GM19324 (cell line): ENCODE results near the gene SLC6A6.
"Not testable (repeated sequence)": the region's sequence is repeated elsewhere in the genome, so short reads cannot be mapped to it uniquely, and the experiment has no call there.

Experiments used
- ATAC-seq: cut with Tn5 transposase; IDR thresholded peaks from one replicate; pipeline ENCODE4 v1.9.1; 2021; ENCODE audit warnings: mild to moderate bottlenecking, moderate library complexity; ENCODE audit not compliant: unreplicated experiment, low FRiP score

SLC6A6 gene

DNA sequence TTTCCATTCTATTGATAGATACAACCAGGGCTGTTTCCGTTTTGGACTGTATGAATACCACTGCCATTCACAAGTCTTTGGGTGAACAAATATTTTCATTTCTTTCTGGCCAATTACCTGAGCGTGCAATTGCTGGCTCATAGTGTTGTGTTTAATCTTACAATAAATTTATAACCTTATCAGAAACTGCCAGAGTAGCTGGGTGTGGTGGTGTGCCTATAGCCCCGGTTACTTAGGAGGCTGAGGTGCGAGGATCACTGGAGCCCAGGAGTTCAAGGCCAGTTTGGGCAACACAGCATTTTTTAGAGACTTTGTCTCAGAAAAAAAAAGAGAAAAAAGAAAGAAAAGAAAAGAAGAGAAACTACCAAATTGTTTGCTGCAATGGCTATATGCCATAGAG, 5.4 kb upstream of the SLC6A6 start:
- no peak for ATAC-seq

GRCh38 chr3:14397531-14397930, 4.9 kb upstream of the SLC6A6 start:
- ATAC-seq, result no peak

DNA sequence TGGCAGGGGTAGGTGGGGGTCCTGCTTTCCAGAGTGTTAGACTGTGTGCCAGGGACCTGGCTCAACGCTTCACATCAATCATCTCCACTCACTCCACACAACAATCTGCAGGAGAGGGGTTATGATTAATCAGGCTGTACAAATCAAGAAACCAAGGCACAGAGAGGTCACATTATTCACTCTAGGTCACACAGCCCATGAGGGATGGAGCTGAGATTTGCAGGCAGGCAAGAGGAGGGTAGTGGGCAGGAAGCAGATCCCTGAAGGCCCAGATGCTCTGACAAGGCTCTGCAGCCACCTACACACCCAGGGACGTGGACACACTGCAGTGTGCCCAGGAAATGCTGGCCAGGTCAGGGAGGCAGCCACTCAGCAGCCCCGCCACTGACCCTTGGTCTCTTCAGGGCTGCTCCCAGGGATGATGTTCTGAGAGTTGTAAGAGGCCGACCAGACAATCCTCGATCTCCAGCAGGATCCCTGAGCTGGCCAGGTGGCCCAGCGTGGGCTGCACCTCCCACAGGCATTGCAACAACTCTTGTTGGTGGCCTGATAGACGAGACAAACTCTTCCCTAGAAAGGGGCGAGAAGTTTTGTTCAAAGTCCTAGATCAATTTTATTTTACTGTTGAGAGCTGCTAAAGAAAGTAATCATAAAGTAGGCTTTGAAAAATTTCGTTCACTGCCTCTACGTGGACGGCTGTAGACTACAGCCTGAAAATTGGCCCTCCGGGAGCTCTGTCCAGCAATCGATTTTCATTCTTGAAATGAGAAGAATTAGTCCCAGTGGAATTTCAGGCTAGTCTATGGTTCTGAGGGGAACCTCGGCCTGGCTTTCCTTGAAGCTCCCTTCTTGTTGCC, 4.2 kb upstream of the SLC6A6 start:
- ATAC-seq, result no peak

DNA sequence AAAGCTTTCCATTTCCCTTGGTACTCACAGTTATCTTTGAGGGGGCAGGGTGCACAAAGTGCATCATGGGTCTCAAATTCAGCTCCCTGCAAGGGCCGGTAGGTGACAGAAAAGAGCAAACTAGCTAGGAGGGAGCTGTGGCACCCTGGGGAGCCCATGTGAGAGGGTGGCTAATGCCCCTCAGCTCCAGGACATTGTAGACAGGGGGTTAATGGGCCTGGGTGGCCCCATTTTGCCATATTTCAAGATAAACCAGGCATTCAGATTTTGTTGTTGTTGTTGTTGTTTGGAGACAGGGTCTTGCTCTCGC, 3.7 kb upstream of the SLC6A6 start:
- ATAC-seq, result no peak

DNA sequence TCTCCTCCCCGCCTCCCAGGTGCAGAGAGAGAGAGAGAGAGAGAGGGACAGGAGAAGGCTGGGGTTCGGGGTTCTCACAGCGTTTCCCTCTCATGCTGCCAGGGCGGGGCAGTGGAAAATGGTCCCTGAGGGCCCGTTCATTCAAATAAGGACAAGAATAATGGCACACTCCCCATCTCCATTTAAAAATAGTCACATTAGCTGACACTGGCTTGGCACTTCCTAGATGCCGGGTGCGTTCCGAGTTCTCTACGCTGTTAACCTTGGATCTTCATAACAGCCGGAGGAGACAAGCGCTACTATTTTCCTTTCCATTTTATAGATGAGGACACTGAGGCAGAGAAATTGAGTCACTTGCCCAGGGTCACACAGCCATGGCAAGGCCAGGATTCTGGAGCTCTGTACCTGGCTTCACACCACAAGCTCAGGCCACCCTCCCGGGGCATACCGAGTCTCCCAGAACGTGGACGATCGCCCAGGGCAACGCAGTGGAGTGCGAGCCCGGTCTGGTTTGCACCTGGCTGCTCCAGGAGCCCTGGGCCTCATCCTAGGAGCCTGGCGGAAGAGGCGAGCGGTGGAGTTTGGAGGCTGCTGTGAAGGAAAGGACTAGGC, 608 bp upstream of the SLC6A6 start:
- no peak for ATAC-seq

GRCh38 chr3:14403619-14404155, 1.3 kb downstream of the SLC6A6 start:
- ATAC-seq, result no peak

- ATAC-seq, result no peak
Observed at GRCh38 chr3:14404186-14404585, 1.8 kb downstream of the SLC6A6 start.

- no peak for ATAC-seq
Observed at GRCh38 chr3:14404631-14405359, 2.4 kb downstream of the SLC6A6 start.

GRCh38 chr3:14405360-14406238, 3.2 kb downstream of the SLC6A6 start:
- ATAC-seq, result no peak

- no peak for ATAC-seq
Observed at GRCh38 chr3:14406336-14406735, 3.9 kb downstream of the SLC6A6 start.

DNA sequence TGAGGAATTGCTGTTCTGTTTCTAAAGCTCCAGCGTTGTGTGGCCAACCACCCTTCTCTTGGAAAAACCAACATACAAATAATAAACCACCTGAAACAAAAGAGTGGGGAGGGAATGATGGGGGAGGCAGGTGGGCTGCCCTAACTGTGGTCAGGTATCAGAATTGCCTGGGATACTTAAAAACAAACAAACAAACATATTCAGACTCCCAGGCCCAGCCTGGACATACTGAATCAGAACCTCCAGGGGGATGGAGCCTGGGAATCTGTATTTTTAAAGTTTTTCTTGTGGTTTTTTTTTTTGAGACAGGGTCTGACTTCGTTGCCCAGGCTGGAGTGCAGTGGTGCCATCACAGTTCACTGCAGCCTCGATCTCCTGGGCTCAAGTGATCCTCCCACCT, 4.4 kb downstream of the SLC6A6 start:
- no peak for ATAC-seq

GRCh38 chr3:14407203-14407602, 4.8 kb downstream of the SLC6A6 start:
- ATAC-seq, result no peak

DNA sequence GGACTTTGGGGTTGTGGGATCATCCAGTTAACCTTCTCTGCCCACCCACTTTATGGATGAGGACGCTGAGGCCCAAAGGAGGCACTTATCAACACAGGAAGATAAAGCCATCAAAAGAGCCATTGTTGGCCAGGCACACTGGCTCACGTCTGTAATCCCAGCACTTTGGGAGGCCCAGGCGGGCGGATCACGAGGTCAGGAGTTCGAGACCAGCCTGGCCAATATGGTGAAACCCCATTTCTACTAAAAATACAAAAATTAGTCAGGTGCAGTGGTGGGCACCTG, 7.3 kb downstream of the SLC6A6 start:
- not testable (repeated sequence) for ATAC-seq

- no peak for ATAC-seq
Observed at GRCh38 chr3:14410106-14410502, 7.7 kb downstream of the SLC6A6 start.

DNA sequence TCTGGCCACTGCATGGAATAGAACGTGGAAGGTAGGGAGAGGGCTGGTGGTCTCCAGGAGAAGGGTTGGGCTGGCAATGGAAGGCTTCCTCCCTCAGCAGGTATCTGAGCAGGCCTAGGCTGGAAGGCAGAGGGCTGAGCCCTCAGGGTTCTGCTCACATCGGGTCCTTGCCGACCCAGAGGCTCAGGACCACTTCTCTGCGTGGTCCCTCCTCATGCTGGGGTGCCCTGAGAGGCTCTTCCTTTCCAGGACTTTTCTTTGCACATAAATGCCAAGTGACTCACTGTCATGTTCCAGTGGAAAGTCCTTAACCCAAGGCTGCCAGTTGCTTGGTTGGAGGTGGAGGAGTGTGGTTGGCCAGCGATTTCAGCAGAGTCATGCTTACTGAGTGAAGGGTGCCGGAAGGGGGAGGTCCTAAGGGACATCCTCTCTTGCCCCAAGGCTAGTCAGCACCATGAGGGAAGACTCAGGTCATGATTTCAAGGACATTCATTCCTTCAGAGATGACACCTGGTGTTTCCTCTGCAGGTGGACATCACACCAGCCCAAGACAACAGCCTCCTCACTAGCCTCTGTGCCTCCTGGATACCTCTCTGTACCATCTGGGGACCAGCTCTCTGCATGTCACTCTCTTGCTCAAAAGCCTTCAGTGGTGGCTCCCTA, 8.2 kb downstream of the SLC6A6 start:
- no peak for ATAC-seq

DNA sequence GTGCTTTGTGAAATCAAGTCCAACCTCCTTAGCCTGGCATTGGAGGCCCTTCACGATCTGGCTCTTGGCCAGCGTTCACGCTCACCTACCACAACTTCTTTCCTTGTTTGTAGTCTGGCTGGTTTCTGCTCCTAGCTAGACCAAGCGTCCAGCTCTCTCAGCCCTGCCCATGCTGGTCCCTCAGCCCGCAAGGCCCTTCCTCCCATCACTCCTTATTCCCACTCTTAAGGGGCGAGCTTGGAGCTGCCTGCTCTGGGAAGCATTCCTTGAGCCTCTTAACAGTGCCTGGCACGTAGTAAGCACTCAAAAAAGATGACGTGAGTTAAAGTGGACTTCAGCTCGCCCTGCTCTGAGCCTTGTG, 8.7 kb downstream of the SLC6A6 start:
- ATAC-seq, result no peak

- no peak for ATAC-seq
Observed at GRCh38 chr3:14411988-14412387, 9.6 kb downstream of the SLC6A6 start.

- ATAC-seq, result no peak
Observed at GRCh38 chr3:14412831-14413380, 10.5 kb downstream of the SLC6A6 start.

GRCh38 chr3:14413381-14414071, 11.1 kb downstream of the SLC6A6 start:
- no peak for ATAC-seq
